Neural crest cell (in vitro differentiated cells): ENCODE measurements around the gene SLC35F2. TPM values are rescaled to one million over a fixed set of nuclear protein-coding genes. Genes with fewer than 3 reads are reported as not detected.

Source experiments
- DNase-seq: peaks from one replicate; pipeline ENCODE4 v3.0.0; 2021; ENCODE audit warnings: low read depth, mixed read lengths, low spot score
- H3K27ac Mint-ChIP-seq: one replicate; pipeline ENCODE4 v1.8.0; 2021; ENCODE audit warnings: mild to moderate bottlenecking, mixed read lengths; ENCODE audit not compliant: unreplicated experiment
- H3K27me3 Mint-ChIP-seq: 2 replicates; pipeline ENCODE4 v1.8.0; 2021; ENCODE audit warnings: low read depth, mild to moderate bottlenecking, mixed read lengths
- H3K36me3 Mint-ChIP-seq: 2 replicates; pipeline ENCODE4 v1.8.0; 2021; ENCODE audit warnings: low read depth, mild to moderate bottlenecking, mixed read lengths
- H3K4me1 Mint-ChIP-seq: 2 replicates; pipeline ENCODE4 v1.8.0; 2021; ENCODE audit warnings: mixed read lengths
- H3K4me3 Mint-ChIP-seq: one replicate; pipeline ENCODE4 v1.8.0; 2021; ENCODE audit warnings: mild to moderate bottlenecking, mixed read lengths
- H3K9me3 Mint-ChIP-seq: 2 replicates; pipeline ENCODE4 v1.8.0; 2021; ENCODE audit warnings: mixed read lengths
- total RNA-seq: library from RNA; stranded (reverse); gene quantifications from 2 replicates; pipeline ENCODE4 v1.2.1, GENCODE V29; 2021
- TF ChIP-seq, protein P1 (sequence below): fragments of 200-600 bp; sonication (generic); conservative IDR thresholded peaks from 2 replicates; pipeline ENCODE4 v1.5.0; 2021; ENCODE audit warnings: antibody characterized with exemption, mild to moderate bottlenecking

Gene SLC35F2
- total RNA-seq, 1 donor from 2014 or later: 18.5 TPM

GRCh38 chr11:107752949-107753822 lies 105.4 kb downstream of the SLC35F2 start:
- TF ChIP-seq, protein P1, sequence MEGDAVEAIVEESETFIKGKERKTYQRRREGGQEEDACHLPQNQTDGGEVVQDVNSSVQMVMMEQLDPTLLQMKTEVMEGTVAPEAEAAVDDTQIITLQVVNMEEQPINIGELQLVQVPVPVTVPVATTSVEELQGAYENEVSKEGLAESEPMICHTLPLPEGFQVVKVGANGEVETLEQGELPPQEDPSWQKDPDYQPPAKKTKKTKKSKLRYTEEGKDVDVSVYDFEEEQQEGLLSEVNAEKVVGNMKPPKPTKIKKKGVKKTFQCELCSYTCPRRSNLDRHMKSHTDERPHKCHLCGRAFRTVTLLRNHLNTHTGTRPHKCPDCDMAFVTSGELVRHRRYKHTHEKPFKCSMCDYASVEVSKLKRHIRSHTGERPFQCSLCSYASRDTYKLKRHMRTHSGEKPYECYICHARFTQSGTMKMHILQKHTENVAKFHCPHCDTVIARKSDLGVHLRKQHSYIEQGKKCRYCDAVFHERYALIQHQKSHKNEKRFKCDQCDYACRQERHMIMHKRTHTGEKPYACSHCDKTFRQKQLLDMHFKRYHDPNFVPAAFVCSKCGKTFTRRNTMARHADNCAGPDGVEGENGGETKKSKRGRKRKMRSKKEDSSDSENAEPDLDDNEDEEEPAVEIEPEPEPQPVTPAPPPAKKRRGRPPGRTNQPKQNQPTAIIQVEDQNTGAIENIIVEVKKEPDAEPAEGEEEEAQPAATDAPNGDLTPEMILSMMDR: no peak
- Mint-ChIP-seq H3K27me3 (no peaks in the 10 kb centered on the region), H3K4me3 (no peak overlapping the region), H3K27ac (no peak overlapping the region), H3K4me1 (peaks cover 11% of the 10 kb centered on the region), H3K9me3 (peaks cover 7% of the 10 kb centered on the region), H3K36me3 (peaks cover 6% of the 10 kb centered on the region)
- DNase-seq: no peak

- H3K27ac Mint-ChIP-seq: no peak overlapping the region
- H3K27me3 Mint-ChIP-seq: no peaks in the 10 kb centered on the region
- no peak overlapping the region for H3K4me3 Mint-ChIP-seq
- H3K4me1 Mint-ChIP-seq: peaks cover 15% of the 10 kb centered on the region
- peaks cover 4% of the 10 kb centered on the region for H3K9me3 Mint-ChIP-seq
- DNase-seq: no peak
- TF ChIP-seq, protein P1: no peak
- H3K36me3 Mint-ChIP-seq: peaks cover 5% of the 10 kb centered on the region
Observed at GRCh38 chr11:107752508-107752907, 106.1 kb downstream of the SLC35F2 start.

DNA sequence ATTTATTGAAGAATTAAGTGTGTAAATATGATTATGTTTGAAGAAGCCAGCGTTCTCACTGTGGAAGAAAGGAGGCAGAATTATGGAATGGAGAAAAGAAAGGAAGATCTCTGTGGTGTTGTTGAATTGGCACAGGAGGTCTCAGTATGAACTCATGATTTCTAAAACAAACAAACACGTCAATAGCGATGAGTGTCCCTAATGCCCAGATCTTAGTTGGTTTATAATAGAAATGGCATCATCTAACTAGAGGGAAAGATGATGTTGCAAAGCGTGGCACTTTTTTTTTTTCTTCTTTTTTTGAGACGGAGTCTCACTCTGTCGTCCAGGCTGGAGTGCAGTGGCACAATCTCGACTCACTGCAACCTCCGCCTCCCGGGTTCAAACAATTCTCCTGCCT lies 107.5 kb downstream of the SLC35F2 start:
- no peak for DNase-seq
- Mint-ChIP-seq H3K4me3 (no peak overlapping the region), H3K27ac (no peak overlapping the region), H3K4me1 (peaks cover 7% of the 10 kb centered on the region), H3K9me3 (no peaks in the 10 kb centered on the region), H3K27me3 (no peaks in the 10 kb centered on the region), H3K36me3 (no peaks in the 10 kb centered on the region)
- TF ChIP-seq, protein P1: no peak

- TF ChIP-seq, protein P1: no peak
- no peaks in the 10 kb centered on the region for H3K9me3 Mint-ChIP-seq
- H3K4me1 Mint-ChIP-seq: peaks cover 5% of the 10 kb centered on the region
- H3K27me3 Mint-ChIP-seq: no peaks in the 10 kb centered on the region
- no peak overlapping the region for H3K4me3 Mint-ChIP-seq
- no peaks in the 10 kb centered on the region for H3K36me3 Mint-ChIP-seq
- no peak for DNase-seq
- H3K27ac Mint-ChIP-seq: no peak overlapping the region
Observed at GRCh38 chr11:107750313-107750712, 108.3 kb downstream of the SLC35F2 start.

DNA sequence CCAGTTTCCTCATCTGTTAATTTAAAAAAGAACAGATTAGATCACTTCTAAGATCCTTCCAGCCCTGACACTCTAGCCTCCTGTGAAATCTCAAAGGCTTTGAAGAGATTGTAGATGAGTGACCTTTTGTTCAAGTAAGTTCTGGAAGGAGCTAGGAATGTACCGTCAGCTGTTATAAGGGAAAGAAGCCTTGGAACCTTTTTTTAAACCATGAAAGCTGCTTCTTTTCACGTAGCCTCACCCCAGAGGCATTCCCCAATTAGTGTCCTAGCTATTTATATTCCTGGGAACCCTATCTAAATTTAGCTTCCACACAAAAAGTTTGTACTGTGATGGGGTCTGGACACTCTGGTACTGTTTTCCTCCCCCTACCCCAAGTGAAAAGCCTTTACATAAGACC lies 111.0 kb downstream of the SLC35F2 start:
- no peaks in the 10 kb centered on the region for H3K36me3 Mint-ChIP-seq
- TF ChIP-seq, protein P1: no peak
- H3K4me1 Mint-ChIP-seq: peaks cover 8% of the 10 kb centered on the region
- H3K4me3 Mint-ChIP-seq: no peak overlapping the region
- DNase-seq: no peak
- no peaks in the 10 kb centered on the region for H3K27me3 Mint-ChIP-seq
- no peaks in the 10 kb centered on the region for H3K9me3 Mint-ChIP-seq
- no peak overlapping the region for H3K27ac Mint-ChIP-seq
